ENCODE data around the gene CCDC38. TPM values are rescaled to one million over a fixed set of nuclear protein-coding genes. Genes with fewer than 3 reads are reported as not detected.

The CCDC38 gene
- total RNA-seq (2021) (0.07 TPM in 1 of 3 replicates, not detected in the others), Bru-seq, nascent RNA (percentile 13 among the genes with signal in this experiment)
- long read RNA-seq, experiment 1, result 0 reads
- long read RNA-seq, experiment 2, result 0 reads
- long read RNA-seq, experiment 3, result 0 reads

DNA sequence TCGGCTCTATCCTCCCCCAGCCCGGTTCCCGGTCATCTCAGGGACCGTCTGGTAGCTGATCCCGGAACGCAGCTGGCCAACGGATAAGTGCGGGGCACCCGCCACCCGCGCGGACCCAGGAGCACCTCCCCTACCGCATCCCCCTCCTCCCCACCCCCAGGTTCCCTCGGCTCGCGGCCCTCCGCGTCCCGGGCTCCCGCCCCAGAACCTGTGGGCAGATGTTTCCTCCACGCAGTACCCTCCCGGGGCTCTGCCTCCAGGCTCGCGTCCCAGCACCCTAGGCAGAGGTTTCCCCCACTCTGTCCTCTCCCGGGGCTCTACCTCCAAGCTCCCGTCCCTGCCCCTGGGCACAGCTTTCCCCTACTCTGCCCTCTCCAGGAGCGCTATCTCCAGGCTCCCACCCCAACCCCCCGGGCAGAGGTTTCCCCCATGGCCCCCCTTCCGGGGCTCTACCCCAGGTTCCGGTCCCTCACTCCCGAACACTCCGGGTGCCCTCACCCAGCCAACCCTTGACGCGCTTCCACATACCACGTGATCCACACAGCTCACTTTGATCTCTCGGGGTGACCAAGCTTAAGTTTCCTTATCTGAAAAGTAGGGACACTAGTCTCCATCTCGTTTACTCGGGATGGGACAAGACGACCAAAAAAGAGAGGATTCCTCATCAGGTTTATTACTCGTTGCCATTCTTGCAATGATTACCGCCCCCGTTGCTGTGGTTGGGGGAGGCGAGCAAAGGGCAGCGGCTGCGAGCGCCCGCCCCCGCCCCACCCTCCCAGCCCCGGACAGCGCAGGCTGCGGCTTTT is at the start of gene CCDC38:
TSS of gene CCDC38 (minus strand) at position 91 of the 806 bp plus-strand sequence. CDS start 6,105 bp downstream, outside the sequence.
- no peaks in the 10 kb centered on the region for H3K36me3 Mint-ChIP-seq
- ATAC-seq, result peak; percentile 87
- H3K9me3 Mint-ChIP-seq, result no peaks in the 10 kb centered on the region
- ChIA-PET CTCF (interaction anchor here (1.0 to 4.9 kb wide), 8 partner anchors 10 to 574 kb away, joined by 4 to 46 read pairs (median 10); no protein-coding TSS in a partner anchor), POLR2A (interaction anchor here (1.0 kb wide), 1 partner anchor 14 kb away, joined by 3 read pairs; no protein-coding TSS in a partner anchor)
- TF ChIP-seq CREB1 (CRISPR knock-in tag; IDR thresholded peaks at IDR 0.05) (no peak), OVOL2 (CRISPR knock-in tag; IDR thresholded peaks at IDR 0.05; ENCODE audit: borderline replicate concordance) (no peak), ZNF232 (CRISPR knock-in tag; IDR thresholded peaks at IDR 0.05) (peak; percentile 43; the same call in 1 of the 2 replicates), TCF7 (CRISPR knock-in tag; IDR thresholded peaks at IDR 0.05; ENCODE audit: low read depth) (no peak), KAT7 (CRISPR knock-in tag; IDR thresholded peaks at IDR 0.05; ENCODE audit: borderline replicate concordance) (no peak), SP1 (CRISPR knock-in tag; conservative IDR thresholded peaks at IDR 0.05) (peak; percentile 6; the same call in 1 of the 2 replicates), FOXJ3 (CRISPR knock-in tag; IDR thresholded peaks at IDR 0.05; ENCODE audit: borderline replicate concordance) (no peak), ZNF423 (CRISPR knock-in tag; IDR thresholded peaks at IDR 0.05) (peak; percentile 55; the same call in 1 of the 2 replicates), ZNF219 (CRISPR knock-in tag; IDR thresholded peaks at IDR 0.05; ENCODE audit: borderline replicate concordance) (no peak), ZNF671 (CRISPR knock-in tag; IDR thresholded peaks at IDR 0.05) (no peak), ZNF263 (CRISPR knock-in tag; IDR thresholded peaks at IDR 0.05; ENCODE audit: low read depth) (peak; percentile 50; the same call in 1 of the 2 replicates)
- TF ChIP-seq, protein P1, sequence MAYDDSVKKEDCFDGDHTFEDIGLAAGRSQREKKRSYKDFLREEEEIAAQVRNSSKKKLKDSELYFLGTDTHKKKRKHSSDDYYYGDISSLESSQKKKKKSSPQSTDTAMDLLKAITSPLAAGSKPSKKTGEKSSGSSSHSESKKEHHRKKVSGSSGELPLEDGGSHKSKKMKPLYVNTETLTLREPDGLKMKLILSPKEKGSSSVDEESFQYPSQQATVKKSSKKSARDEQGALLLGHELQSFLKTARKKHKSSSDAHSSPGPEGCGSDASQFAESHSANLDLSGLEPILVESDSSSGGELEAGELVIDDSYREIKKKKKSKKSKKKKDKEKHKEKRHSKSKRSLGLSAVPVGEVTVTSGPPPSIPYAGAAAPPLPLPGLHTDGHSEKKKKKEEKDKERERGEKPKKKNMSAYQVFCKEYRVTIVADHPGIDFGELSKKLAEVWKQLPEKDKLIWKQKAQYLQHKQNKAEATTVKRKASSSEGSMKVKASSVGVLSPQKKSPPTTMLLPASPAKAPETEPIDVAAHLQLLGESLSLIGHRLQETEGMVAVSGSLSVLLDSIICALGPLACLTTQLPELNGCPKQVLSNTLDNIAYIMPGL (CRISPR knock-in tag; IDR thresholded peaks at IDR 0.05), result peak; percentile 7; the same call in 1 of the 2 replicates
- TF ChIP-seq, protein P2, sequence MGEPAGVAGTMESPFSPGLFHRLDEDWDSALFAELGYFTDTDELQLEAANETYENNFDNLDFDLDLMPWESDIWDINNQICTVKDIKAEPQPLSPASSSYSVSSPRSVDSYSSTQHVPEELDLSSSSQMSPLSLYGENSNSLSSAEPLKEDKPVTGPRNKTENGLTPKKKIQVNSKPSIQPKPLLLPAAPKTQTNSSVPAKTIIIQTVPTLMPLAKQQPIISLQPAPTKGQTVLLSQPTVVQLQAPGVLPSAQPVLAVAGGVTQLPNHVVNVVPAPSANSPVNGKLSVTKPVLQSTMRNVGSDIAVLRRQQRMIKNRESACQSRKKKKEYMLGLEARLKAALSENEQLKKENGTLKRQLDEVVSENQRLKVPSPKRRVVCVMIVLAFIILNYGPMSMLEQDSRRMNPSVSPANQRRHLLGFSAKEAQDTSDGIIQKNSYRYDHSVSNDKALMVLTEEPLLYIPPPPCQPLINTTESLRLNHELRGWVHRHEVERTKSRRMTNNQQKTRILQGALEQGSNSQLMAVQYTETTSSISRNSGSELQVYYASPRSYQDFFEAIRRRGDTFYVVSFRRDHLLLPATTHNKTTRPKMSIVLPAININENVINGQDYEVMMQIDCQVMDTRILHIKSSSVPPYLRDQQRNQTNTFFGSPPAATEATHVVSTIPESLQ (CRISPR knock-in tag; IDR thresholded peaks at IDR 0.05), result no peak
- TF ChIP-seq, protein P3, sequence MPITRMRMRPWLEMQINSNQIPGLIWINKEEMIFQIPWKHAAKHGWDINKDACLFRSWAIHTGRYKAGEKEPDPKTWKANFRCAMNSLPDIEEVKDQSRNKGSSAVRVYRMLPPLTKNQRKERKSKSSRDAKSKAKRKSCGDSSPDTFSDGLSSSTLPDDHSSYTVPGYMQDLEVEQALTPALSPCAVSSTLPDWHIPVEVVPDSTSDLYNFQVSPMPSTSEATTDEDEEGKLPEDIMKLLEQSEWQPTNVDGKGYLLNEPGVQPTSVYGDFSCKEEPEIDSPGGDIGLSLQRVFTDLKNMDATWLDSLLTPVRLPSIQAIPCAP (CRISPR knock-in tag; IDR thresholded peaks at IDR 0.05), result peak; percentile 64; the same call in 1 of the 2 replicates
- TF ChIP-seq, protein P4, sequence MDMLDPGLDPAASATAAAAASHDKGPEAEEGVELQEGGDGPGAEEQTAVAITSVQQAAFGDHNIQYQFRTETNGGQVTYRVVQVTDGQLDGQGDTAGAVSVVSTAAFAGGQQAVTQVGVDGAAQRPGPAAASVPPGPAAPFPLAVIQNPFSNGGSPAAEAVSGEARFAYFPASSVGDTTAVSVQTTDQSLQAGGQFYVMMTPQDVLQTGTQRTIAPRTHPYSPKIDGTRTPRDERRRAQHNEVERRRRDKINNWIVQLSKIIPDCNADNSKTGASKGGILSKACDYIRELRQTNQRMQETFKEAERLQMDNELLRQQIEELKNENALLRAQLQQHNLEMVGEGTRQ (CRISPR knock-in tag; IDR thresholded peaks at IDR 0.05), result peak; percentile 92
- TF ChIP-seq, protein P5, sequence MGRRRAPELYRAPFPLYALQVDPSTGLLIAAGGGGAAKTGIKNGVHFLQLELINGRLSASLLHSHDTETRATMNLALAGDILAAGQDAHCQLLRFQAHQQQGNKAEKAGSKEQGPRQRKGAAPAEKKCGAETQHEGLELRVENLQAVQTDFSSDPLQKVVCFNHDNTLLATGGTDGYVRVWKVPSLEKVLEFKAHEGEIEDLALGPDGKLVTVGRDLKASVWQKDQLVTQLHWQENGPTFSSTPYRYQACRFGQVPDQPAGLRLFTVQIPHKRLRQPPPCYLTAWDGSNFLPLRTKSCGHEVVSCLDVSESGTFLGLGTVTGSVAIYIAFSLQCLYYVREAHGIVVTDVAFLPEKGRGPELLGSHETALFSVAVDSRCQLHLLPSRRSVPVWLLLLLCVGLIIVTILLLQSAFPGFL (CRISPR knock-in tag; IDR thresholded peaks at IDR 0.05; ENCODE audit: borderline replicate concordance), result no peak
- TF ChIP-seq, protein P6, sequence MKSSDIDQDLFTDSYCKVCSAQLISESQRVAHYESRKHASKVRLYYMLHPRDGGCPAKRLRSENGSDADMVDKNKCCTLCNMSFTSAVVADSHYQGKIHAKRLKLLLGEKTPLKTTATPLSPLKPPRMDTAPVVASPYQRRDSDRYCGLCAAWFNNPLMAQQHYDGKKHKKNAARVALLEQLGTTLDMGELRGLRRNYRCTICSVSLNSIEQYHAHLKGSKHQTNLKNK (CRISPR knock-in tag; IDR thresholded peaks at IDR 0.05), result no peak
- TF ChIP-seq, protein P7, sequence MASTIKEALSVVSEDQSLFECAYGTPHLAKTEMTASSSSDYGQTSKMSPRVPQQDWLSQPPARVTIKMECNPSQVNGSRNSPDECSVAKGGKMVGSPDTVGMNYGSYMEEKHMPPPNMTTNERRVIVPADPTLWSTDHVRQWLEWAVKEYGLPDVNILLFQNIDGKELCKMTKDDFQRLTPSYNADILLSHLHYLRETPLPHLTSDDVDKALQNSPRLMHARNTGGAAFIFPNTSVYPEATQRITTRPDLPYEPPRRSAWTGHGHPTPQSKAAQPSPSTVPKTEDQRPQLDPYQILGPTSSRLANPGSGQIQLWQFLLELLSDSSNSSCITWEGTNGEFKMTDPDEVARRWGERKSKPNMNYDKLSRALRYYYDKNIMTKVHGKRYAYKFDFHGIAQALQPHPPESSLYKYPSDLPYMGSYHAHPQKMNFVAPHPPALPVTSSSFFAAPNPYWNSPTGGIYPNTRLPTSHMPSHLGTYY (CRISPR knock-in tag; IDR thresholded peaks at IDR 0.05), result no peak
- TF ChIP-seq, protein P8, sequence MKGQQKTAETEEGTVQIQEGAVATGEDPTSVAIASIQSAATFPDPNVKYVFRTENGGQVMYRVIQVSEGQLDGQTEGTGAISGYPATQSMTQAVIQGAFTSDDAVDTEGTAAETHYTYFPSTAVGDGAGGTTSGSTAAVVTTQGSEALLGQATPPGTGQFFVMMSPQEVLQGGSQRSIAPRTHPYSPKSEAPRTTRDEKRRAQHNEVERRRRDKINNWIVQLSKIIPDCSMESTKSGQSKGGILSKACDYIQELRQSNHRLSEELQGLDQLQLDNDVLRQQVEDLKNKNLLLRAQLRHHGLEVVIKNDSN (CRISPR knock-in tag; IDR thresholded peaks at IDR 0.05), result peak; percentile 91
- TF ChIP-seq, protein P9, sequence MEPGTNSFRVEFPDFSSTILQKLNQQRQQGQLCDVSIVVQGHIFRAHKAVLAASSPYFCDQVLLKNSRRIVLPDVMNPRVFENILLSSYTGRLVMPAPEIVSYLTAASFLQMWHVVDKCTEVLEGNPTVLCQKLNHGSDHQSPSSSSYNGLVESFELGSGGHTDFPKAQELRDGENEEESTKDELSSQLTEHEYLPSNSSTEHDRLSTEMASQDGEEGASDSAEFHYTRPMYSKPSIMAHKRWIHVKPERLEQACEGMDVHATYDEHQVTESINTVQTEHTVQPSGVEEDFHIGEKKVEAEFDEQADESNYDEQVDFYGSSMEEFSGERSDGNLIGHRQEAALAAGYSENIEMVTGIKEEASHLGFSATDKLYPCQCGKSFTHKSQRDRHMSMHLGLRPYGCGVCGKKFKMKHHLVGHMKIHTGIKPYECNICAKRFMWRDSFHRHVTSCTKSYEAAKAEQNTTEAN (CRISPR knock-in tag; IDR thresholded peaks at IDR 0.05), result no peak
- peak; percentile 70 for DNase-seq (ENCODE audit: low spot score)
- H3K4me1 Mint-ChIP-seq, result peaks cover 23% of the 10 kb centered on the region
- peak within 1 kb of the TSS; percentile 94 for H3K4me3 Mint-ChIP-seq
- H3K27me3 Mint-ChIP-seq (ENCODE audit: low read depth), result peaks cover 23% of the 10 kb centered on the region
- H3K27ac Mint-ChIP-seq, result peak within 1 kb of the TSS; percentile 58; the same call in 1 of the 2 replicates

Data from WTC11 (cell line).